HG03060 (cell line): ENCODE data around the gene CDC42BPA.

Source experiments
- ATAC-seq: cut with Tn5 transposase; IDR thresholded peaks from one replicate; pipeline ENCODE4 v1.9.1; 2021; ENCODE audit warnings: low read depth, moderate number of reproducible peaks; ENCODE audit not compliant: unreplicated experiment

CDC42BPA gene

GRCh38 chr1:226940029-226940805 lies 378.1 kb downstream of the CDC42BPA start, which contains the start of gene COQ8A:
Gene COQ8A (plus strand): TSS chr1:226940294. CDS start chr1:226961386, 21,092 bp downstream.
- ATAC-seq = peak; percentile 94
